NCI-H82 treated with DMSO at 0.1 percent for 48 hours (cell line): ENCODE measurements around the gene ACVR1C.
"Not testable (repeated sequence)": the region's sequence is repeated elsewhere in the genome, so short reads cannot be mapped to it uniquely, and the experiment has no call there.

Experiments
- DNase-seq: peaks from one replicate; lab custom pipeline; 2025; ENCODE audit not compliant: unreplicated experiment; lab: John Stamatoyannopoulos, UW

Gene ACVR1C

DNA sequence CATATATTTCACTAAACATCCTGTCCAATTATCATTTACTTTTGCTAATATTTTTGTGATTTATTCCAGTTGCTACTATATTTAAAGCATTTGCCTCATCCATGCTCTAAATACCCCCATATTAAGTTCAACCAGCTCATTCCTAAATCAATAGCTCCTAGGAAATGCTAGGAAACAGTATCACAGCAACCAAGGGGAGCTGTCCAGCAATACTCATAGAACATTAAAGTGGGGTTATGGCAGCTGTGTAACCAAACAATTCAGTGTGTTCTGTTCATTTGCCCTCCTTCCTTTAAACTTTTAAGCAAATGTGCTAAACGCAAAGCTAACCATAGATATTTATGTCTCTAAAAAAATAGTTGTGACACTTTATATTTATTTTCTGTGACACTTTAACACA, 41.1 kb downstream of the ACVR1C start:
- no peak for DNase-seq

DNA sequence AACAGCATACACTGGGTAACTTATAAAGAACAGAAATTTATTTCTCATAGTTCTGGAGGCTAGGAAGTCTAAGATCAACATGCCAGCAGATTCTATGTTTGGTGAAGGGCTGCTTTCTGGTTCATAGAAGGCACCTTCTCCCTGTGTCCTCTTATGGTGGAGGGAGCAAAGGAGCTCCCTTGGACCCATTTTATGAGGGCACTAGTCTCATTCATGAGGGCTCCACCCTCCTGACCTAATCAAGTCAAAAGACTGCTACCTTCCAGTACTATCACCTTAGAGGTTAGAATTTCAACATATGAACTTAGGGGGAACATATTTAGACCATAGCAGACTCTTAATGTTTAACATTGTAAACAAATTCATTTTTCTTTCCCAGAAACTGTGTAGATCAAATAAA, 54.5 kb downstream of the ACVR1C start:
- DNase-seq, result no peak

DNA sequence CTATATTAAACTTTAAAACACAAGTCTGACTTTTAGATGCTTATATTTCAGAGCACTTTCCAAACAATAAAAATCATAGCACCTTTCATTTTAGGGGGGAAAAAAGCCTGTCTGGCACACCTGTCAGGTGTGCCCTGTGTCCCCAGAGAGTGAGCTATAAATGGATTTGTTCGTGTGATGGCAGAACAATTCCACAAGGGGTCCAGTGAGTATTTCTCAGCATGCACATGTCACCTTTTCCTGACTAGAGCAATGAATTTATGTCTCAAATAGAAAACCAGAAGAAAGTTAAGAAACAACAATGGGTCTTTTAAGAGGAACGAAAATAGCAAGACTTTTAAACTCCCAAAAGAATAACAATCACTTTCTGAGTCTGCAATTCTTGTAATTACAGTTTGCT, 55.9 kb downstream of the ACVR1C start:
- DNase-seq, result no peak

DNA sequence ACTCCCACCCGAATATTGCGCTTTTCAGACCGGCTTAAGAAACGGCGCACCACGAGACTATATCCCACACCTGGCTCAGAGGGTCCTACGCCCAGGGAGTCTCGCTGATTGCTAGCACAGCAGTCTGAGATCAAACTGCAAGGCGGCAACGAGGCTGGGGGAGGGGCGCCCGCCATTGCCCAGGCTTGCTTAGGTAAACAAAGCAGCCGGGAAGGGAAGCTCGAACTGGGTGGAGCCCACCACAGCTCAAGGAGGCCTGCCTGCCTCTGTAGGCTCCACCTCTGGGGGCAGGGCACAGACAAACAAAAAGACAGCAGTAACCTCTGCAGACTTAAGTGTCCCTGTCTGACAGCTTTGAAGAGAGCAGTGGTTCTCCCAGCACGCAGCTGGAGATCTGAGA, 62.0 kb downstream of the ACVR1C start:
- not testable (repeated sequence) for DNase-seq

DNA sequence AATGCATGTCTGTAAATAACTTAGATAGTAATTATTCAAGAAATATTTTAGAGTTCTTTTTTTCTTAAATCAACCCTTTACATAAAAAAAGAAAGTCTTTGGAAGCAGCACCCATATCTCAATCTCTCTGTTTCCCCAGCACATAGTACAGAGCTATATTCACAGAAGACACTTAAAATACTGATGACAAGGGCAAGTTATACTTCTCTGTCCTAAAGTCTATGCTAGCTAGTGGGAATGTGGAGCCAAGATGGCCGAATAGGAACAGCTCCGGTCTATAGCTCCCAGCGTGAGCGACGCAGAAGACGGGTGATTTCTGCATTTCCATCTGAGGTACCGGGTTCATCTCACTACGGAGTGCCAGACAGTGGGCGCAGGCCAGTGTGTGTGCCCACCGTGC, 62.6 kb downstream of the ACVR1C start:
- not testable (repeated sequence) for DNase-seq

DNA sequence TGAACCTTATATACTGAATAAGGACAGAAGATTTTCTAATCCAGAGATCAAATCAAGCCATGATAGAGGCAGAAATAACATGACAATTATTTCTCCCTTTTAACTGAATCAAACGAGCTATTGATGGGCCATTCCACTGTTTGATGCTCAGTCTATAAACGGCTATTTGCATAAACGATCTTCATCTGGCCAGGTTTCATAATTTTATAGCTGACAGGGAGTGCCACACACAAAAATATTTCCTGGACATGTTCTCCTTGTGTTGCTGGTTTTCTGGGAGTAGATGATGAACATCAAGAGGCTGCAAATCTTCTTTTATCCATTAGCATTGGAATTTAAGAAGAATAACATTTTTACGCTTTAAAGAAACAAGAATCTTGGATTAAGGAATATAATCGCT, 63.1 kb downstream of the ACVR1C start:
- no peak for DNase-seq

DNA sequence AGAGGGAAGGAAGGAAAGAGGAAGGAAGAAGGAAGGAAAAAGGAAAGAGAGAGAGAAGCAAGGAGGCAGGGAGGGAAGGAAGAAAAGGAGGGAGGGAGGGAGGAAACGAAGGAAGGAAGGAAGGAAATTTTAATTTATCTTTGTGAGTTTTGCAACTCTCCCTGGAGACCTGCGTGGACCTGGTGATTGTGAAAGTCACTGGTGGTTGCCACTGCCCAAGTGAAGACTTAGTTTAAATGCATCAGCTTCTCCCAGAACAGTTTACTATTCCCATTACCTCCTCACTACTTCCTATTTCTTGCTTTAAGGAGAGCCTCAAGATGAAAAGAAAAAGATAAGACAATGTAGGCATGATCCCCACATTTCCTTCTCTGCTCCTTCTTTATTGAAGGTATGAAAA, 68.8 kb downstream of the ACVR1C start:
- no peak for DNase-seq

DNA sequence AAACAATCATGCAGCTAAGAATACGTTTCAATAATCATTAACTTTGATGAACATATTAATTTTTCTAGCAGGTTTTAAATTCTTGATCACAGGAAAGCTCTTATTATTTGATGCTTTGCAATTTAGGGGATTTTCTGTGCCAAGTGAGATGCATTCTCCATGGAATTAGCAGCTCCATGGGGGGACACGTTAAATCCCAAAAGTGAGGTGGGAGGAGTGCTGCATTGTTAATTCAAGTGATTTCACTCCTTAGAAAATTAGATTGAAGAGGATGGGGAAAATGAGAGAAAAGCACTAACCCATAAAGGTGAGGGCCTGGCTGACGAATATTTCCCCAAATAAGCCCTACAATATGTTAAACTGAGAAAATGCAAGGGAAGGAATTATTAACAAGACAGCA, 69.2 kb downstream of the ACVR1C start:
- DNase-seq, result no peak

DNA sequence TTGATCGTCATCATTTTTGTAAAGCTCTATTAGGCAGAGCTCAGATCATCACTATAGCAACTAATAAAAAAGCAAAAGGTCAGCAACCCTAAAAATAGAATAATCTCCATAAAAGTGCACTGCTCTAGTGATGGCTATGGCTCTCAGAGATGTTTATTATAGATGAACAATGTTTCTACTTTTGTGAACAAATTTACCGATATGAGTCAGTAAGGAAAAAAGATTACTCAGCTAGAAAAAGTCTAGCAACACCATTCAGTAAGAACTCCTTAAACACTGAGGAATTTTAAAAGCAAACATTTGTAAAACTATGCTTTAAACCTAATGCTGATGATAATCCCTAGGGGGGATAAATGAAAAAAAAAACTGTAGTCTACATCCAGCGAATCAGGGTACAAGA, 69.6 kb downstream of the ACVR1C start:
- DNase-seq, result no peak

DNA sequence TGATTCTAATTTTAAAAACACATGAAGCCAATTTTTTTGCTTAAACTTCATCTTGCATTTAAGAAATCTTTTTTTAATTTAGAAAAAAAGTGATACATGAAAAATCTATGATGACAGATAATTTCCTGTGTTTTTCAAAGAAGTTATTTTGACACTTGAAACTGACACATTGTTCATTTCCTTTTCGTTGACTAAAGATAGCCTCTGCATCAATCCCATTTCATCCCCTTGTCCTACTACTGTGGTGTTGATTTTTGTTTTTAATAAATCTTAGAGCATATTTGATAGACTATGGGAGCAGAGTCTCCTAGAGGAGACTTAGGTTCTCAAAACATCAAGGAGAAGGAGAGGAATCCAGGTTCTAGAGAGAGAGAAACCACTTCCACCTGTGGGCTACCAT, 70.9 kb downstream of the ACVR1C start:
- DNase-seq, result no peak

DNA sequence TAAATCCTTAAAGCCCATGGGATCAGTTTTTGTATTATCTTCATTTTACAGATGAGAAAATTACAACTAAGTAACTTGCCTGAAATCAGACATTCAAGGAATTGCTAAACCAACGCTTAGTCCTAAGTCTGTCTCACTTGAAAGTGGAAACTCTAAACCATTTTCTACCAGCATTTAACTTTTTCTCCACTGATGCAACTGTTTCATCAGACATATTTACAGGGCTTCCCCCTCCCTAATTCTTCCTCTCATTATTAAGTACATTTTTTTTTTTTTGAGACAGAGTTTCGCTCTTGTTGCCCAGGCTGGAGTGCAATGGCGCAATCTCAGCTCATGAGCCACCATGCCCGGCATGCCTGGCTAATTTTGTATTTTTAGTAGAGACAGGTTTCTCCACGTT, 88.6 kb downstream of the ACVR1C start:
- no peak for DNase-seq

DNA sequence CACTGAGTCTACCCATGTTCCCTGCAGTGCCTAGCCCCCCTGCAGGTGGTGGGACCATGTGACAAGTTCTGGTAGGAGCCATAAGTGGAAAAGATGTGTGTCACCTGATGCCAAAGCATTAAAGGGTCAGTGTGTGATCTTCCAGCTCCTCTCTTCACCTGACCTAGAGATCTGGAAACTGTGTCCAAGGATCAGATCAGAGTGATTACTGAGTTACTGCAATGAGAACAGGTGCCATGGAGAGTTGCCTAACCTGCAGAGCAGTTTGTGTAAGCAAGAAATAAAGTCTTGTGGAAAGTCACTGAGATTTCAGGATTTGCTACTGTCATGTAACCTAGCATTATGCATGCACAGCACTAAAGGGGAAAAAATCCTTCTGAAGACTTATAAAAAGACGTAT, 90.6 kb downstream of the ACVR1C start:
- no peak for DNase-seq

DNA sequence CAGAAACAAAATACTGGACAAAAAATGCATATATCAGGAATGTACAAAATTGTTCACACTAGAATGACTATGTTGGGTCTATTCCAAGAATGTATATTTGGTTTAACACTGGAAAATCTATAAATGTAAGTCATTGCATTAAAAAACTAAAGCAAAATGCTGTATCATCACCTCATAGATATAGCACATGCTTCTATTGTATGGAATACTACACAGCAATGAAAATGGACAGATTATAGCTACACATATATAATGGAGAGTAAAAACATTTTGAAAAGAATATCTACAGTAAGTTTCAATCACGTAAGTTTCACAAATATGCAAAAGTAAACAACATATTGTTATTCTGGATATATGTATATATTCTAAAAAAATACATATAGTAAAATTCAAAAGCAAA, 91.8 kb downstream of the ACVR1C start:
- DNase-seq, result no peak

DNA sequence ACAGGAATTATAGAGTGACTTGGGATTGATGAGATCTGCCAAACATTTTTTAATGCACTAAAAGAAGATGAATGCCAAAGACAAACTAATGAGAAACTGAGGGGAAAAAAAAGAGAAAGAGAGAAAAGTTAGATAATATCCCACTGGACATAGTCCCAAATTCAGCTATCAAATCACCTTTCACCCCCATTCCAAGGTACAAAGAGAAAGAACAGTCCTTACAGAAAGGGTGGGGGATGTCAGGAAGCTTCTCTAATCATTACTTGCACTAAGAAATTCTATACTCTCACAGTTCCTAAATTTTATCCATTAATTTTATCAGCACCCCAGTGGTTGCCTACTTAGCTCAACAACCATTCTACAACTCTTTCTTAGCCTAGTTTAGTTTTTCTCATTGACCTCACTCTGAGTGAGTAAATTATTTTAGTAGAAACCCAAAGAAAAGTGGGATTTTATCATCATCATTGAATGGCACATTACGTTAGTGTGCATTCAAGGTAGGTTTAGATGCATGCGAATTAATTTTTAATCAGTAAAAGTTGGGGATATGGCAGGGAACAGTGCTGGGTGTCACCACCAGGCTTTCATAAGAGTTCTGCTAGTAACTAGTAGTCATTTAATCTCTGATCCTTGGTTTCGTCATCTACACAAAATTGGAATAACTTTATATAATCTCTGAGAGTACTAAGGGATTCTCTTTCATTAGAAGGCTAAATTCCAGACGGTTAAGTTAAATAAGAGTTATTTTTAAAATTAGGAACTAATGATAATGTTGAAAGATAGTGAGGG, 99.5 kb downstream of the ACVR1C start:
- no peak for DNase-seq

DNA sequence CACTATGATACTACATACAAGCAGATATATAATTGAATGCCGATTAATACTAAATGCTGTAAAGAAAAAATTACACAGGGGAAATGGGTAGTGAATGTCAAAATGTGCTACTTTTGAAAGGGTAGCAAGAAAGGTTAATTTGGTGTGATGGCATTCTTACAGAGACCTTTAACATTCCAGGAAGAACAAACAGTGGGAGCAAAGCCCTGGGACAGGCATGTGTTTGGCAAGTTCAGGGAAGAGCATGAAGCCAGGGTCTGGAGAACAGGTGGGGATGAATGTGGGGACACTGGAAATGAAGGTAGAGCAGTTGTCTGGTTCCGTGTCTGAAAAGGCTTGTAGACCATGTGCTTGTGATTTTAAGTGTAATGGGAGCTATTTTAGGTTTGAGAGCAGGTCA, 102.6 kb downstream of the ACVR1C start:
- DNase-seq, result no peak

DNA sequence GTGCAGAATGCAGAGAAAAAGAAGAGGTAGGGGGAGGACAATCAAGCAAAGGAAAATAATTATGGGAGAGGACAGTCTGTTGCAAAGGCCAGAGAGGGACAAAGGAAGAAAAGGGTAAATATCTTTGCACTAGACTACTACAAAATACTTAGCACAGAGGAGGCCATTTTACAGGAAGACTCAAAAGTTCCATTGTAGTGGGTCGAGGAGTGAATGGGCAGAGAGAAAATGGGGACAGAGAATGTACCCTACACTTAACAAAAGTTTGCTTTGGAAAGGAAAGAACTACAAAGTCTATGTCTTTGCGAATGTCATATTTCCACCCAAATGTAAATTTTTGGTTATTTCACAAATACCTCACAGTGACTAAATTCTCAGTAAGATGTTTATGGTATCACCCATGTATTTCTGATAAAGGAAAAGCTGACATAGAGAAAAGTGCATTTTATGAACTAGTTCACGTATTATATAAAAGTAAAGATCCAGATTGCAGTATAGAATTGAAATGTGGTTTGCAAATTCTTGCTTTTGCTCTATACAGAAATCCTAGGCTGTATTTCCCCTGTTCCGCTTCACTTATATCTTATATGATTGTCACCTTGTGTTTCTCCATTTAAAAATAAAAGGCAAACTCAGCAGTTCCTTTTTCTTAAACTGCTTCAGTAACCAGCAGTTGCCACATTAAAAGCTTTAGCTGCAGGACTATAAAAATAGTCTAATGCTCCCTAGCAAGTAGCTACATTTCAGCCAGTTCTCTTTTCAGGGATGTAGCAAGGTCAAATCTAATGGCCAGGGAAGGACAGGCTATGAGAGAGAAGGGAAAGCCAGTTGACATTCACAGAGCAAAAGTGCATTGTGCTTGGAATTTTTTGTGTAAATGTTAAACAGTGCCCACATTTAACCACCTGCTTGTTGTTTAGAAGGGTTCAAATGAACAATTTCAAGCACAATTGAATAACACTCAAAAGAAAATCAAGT, 105.1 kb downstream of the ACVR1C start:
- no peak for DNase-seq

DNA sequence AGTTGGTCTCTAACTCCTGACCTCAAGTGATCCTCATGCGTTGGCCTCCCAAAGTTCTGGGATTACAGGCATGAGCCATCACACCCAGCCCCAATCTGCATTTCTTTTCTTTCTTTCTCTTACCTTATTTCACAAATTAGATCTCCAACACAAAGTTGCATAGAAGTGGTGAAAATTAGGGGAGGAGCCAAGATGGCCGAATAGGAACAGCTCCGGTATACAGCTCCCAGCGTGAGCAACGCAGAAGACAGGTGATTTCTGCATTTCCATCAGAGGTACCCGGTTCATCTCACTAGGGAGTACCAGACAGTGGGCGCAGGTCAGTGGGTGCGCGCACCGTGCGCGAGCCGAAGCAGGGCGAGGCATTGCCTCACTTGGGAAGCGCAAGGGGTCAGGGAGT, 113.7 kb downstream of the ACVR1C start:
- DNase-seq, result not testable (repeated sequence)

DNA sequence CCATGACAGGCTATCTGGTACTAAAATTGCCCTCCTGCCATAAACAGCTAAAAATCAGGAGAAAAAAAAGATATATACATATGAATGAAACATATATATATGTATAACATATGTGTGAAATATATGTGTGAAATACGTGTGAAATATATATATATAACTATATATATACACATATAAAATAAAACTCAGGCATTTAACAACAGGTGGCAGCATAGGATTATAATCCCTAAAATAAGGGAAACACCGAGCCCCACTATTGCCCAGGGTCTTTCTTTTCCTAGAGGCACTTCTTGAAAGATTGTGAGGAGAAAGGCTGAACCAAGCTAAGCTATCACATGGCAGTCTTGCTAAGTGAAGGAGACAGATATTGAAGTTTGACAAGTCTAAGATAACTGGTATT, 118.9 kb downstream of the ACVR1C start:
- no peak for DNase-seq

DNA sequence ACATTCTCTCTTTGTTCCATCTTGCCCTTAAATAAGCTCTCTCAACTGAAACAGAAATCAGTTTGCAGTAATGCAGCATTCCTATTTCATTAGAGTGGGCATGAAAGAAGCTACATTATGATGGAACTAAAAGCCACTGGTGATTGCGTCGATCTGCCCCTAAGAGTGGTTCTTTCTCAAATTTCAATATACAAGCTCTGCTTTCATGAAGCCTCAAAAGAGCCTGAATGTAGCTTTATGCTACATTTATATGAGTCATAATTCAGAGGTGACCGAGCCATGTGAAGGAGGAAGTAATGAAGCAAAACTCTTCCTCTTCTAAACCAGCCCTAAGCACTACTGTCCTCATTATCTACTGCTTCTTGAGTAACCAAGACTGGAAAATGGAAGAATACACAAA, 120.0 kb downstream of the ACVR1C start:
- DNase-seq, result no peak

DNA sequence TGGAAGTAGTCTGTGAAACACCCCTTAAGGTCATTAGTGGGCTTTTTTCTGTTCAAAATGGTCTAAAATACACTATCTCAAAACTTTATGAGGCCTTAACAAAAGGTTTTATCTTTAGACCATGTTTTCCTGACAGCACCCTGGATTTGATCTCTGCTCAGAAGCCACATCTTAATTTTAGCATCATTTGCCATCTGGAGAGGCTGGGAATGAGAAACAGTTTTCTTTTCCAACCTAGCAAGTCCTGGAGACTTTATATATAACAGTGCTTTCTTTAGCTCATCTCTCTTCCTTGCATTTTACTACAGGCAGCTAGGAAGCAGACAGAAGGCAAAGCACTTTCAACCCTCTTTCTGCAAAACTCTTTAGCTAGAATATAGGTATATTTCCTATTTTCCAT, 122.1 kb downstream of the ACVR1C start:
- no peak for DNase-seq

DNA sequence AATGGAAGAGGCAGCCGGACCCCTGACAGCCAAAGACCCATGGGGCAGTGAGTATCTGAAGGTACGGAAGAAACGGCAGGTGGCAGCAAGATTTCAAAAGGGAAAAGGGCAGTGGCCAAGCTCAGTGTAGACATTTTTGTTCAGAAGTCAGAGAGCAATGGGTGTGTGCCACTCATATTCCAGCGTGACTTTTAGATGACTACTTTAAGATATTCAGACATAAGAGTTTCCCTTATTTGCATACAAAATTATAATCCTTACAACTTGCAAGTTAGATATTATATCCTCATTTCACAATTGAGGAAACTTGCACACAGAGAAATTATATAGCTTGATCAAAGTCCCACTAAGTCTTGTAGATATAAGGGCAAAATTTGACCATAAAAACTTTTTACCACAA, 124.0 kb downstream of the ACVR1C start:
- DNase-seq, result no peak

DNA sequence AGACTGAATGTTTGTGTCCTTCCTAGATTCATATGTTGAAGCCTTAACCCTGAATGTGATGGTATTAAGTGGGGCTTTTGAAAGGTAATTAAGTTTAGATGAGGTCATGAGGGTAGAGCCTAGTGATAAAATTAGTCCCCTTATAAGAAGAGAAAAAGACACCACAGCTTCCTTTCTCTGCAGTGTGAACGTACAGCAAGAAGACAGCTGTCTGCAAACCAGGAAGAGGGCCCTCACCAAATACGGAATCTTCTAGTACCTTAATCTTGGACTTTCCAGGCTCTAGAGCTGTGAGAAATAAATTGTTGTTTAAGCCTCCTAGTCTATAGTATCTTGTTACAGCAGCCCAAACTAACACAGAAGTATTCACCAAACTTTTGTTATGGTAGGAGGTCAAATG, 127.6 kb downstream of the ACVR1C start:
- no peak for DNase-seq
